Endothelial cell of umbilical vein (primary cell): ENCODE data around the gene TRNP1. TPM values are rescaled to one million over a fixed set of nuclear protein-coding genes. Genes with fewer than 3 reads are reported as not detected.

Source experiments
- BruUV-seq: library from RNA; stranded (reverse); fragments of 400-500 nt; replicated peaks from 2 replicates; lab custom pipeline; 2021; lab: Mats Ljungman, UMichigan
- CTCF ChIA-PET: fragments of 300-600, 350-600 bp; sonication (Branson Sonifier 250); formaldehyde crosslinking; loops from one replicate; lab custom pipeline; 2021; ENCODE audit warnings: antibody characterized with exemption, inconsistent platforms; lab: Charles Lee
- POLR2A ChIA-PET: fragments of 300-600, 350-600 bp; sonication (Branson Sonifier 250); formaldehyde crosslinking; loops from one replicate; lab custom pipeline; 2021; ENCODE audit warnings: antibody characterized with exemption, inconsistent platforms; lab: Charles Lee
- DNase-seq: peaks from one replicate; pipeline ENCODE4 v3.0.0-alpha.2; 2011; ENCODE audit warnings: low read depth, low spot score
- FAIRE-seq: peaks from 2 replicates; lab custom pipeline; 2011; peaks lifted over from hg19 to GRCh38; lab: Jason Lieb, UNC
- H2AFZ ChIP-seq: 2 replicates; pipeline ENCODE4 v1.6.0; 2012; ENCODE audit warnings: low read depth, low read length, control low read depth, inconsistent platforms
- H3K27ac ChIP-seq: 2 replicates; pipeline ENCODE4 v1.5.1; 2011; ENCODE audit warnings: low read depth, mild to moderate bottlenecking, control low read depth, low read length, moderate library complexity; ENCODE audit not compliant: insufficient read depth
- H3K27me3 ChIP-seq, 2 experiments: 2 replicates each; pipeline versions ENCODE4 v1.6.0 to v1.6.1; 2011; ENCODE audit warnings: low read length in 2 of 2, mixed read lengths in 1 of 2; ENCODE audit not compliant: control insufficient read depth in 2 of 2, insufficient read depth in 2 of 2
- H3K36me3 ChIP-seq, 2 experiments: 2 replicates in 1 of 2; 3 replicates in 1 of 2; pipeline ENCODE4 v1.5.1; 2011; ENCODE audit warnings: low read length in 2 of 2, mild to moderate bottlenecking in 1 of 2, moderate library complexity in 1 of 2; ENCODE audit not compliant: control insufficient read depth in 2 of 2, insufficient read depth in 2 of 2; ENCODE audit errors: extremely low read depth in 1 of 2
- H3K4me1 ChIP-seq: 3 replicates; pipeline ENCODE4 v1.5.1; 2011; ENCODE audit warnings: mild to moderate bottlenecking, low read length; ENCODE audit not compliant: control insufficient read depth, insufficient read depth; ENCODE audit errors: extremely low read depth
- H3K4me2 ChIP-seq: 2 replicates; pipeline ENCODE4 v1.6.1; 2011; ENCODE audit warnings: low read length, control low read depth, mixed read lengths; ENCODE audit not compliant: insufficient read depth
- H3K4me3 ChIP-seq, 3 experiments: fragments of 200-600 bp in 1 of 3; sonication (generic), shearing (Covaris generic) in 1 of 3; replicated peaks in 1 of 3; 2 replicates each; pipeline ENCODE4 v1.5.1; 2011 to 2016; ENCODE audit warnings: control low read depth in 3 of 3, low read length in 3 of 3, mild to moderate bottlenecking in 2 of 3, inconsistent platforms in 1 of 3, low read depth in 1 of 3, moderate library complexity in 1 of 3; ENCODE audit not compliant: insufficient read depth in 1 of 3
- H3K79me2 ChIP-seq: 2 replicates; pipeline ENCODE4 v1.6.0; 2012; ENCODE audit warnings: low read length, inconsistent platforms; ENCODE audit not compliant: control insufficient read depth, insufficient read depth
- H3K9ac ChIP-seq: replicated peaks from 2 replicates; pipeline ENCODE3; 2011; ENCODE audit warnings: low read length, control low read depth; ENCODE audit not compliant: insufficient read depth; ENCODE audit errors: extremely low read depth
- H3K9me1 ChIP-seq: replicated peaks from 3 replicates; pipeline ENCODE4 v1.6.0; 2011; ENCODE audit warnings: mild to moderate bottlenecking, low read length; ENCODE audit not compliant: control insufficient read depth, insufficient read depth; ENCODE audit errors: extremely low read depth
- H3K9me3 ChIP-seq: replicated peaks from 2 replicates; pipeline ENCODE4 v1.5.1; 2012; ENCODE audit warnings: low read length, inconsistent platforms; ENCODE audit not compliant: control insufficient read depth, insufficient read depth
- H4K20me1 ChIP-seq: replicated peaks from 2 replicates; pipeline ENCODE3; 2011; ENCODE audit warnings: mild to moderate bottlenecking, low read length; ENCODE audit not compliant: control insufficient read depth, insufficient read depth; ENCODE audit errors: extremely low read depth
- CTCF ChIP-seq, 2 donors: IDR thresholded peaks; 1 replicate in 1 of 2; 2 replicates in 1 of 2; pipeline ENCODE4 v1.5.1; 2011; ENCODE audit warnings: low read length in 2 of 2, mild to moderate bottlenecking in 2 of 2, moderate library complexity in 2 of 2, control low read depth in 1 of 2, inconsistent platforms in 1 of 2, low read depth in 1 of 2; ENCODE audit not compliant: insufficient read depth in 1 of 2; ENCODE audit errors: extremely low read depth in 1 of 2
- EZH2 ChIP-seq: IDR thresholded peaks from 2 replicates; pipeline ENCODE4 v1.6.1; 2012; ENCODE audit warnings: borderline replicate concordance, low read depth, mild to moderate bottlenecking, moderate library complexity, low read length, inconsistent platforms; ENCODE audit not compliant: severe bottlenecking
- FOS ChIP-seq: IDR thresholded peaks from 2 replicates; pipeline ENCODE4 v1.6.1; 2011; ENCODE audit warnings: mild to moderate bottlenecking, low read length, moderate library complexity, borderline replicate concordance; ENCODE audit not compliant: insufficient read depth
- GATA2 ChIP-seq: IDR thresholded peaks from 2 replicates; pipeline ENCODE4 v1.7.0; 2011; ENCODE audit warnings: low read depth, mild to moderate bottlenecking, moderate library complexity, mixed read lengths, low read length; ENCODE audit not compliant: insufficient read length, insufficient read depth
- JUN ChIP-seq: IDR thresholded peaks from 2 replicates; pipeline ENCODE4 v1.6.1; 2011; ENCODE audit warnings: borderline replicate concordance, low read depth; ENCODE audit not compliant: insufficient read length, insufficient read depth
- MAX ChIP-seq: IDR thresholded peaks from 2 replicates; pipeline ENCODE4 v1.6.1; 2011; ENCODE audit not compliant: insufficient read depth, insufficient read length
- MYC ChIP-seq: IDR thresholded peaks from one replicate; pipeline ENCODE4 v1.6.1; 2011; ENCODE audit warnings: mild to moderate bottlenecking, low read depth, low read length
- POLR2A ChIP-seq: IDR thresholded peaks from 2 replicates; pipeline ENCODE4 v1.6.1; 2012; ENCODE audit warnings: low read depth, mild to moderate bottlenecking, control low read depth, low read length
- POLR2AphosphoS5 ChIP-seq: IDR thresholded peaks from 2 replicates; pipeline ENCODE4 v1.6.1; 2012; ENCODE audit warnings: low read depth, mild to moderate bottlenecking, control low read depth, low read length, moderate library complexity; ENCODE audit not compliant: insufficient read depth
- dilution Hi-C: fragments of 300-500 bp; cut with MboI; formaldehyde crosslinking; loops from one replicate; pipeline ENCODE4 v1.15.0; 2019; ENCODE audit warnings: low sequenced_read_pairs; ENCODE audit not compliant: extremely low pct_ligation_motif_present
- intact Hi-C: fragments of 100-400 bp; cut with micrococcal nuclease; formaldehyde crosslinking; loops from one replicate; pipeline ENCODE4 v1.10.0; 2022
- polyA plus RNA-seq, 4 experiments: library from polyadenylated mRNA; depleted of rRNA in 3 of 4; stranded (reverse) in 3 of 4; unstranded in 1 of 4; fragments of >200 nt; gene quantifications; 2 replicates each; pipeline versions ENCODE4 v1.2.1 to v1.2.3, GENCODE V29; 2011 to 2012; ENCODE audit warnings: missing spikeins in 1 of 4
- total RNA-seq: library from RNA; stranded (reverse); gene quantifications from 2 replicates; pipeline ENCODE4 v1.2.3, GENCODE V29; 2021

Gene TRNP1
- total and polyA plus RNA-seq, 2 donors (not counting 3 experiments of a cell fraction or from before 2014, with no cell fraction given): 5.9 to 20.5 TPM

- Histone ChIP-seq H3K9me1 (no peaks in the 10 kb centered on the region), H3K9ac (no peak overlapping the region), H3K27me3 (no peaks in the 10 kb centered on the region), H2AFZ (no peak overlapping the region), H3K36me3 (peaks cover 14 to 41% of the 10 kb centered on the region in 2 experiments), H3K27ac (no peak overlapping the region), H4K20me1 (no peaks in the 10 kb centered on the region), H3K4me3 (no peak overlapping the region), H3K4me1 (peaks cover 5% of the 10 kb centered on the region), H3K4me2 (no peak overlapping the region), H3K79me2 (no peaks in the 10 kb centered on the region), H3K9me3 (no peaks in the 10 kb centered on the region)
- intact Hi-C loops (no loop called here), dilution Hi-C loops (no loop called here)
- TF ChIP-seq POLR2AphosphoS5 (no peak), GATA2 (no peak), POLR2A (no peak), JUN (no peak), CTCF (IDR thresholded peaks at IDR 0.05; ENCODE audit: extremely low read depth in 1 of 2, insufficient read depth in 1 of 2, low read depth in 1 of 2, low read length in 2 of 2) (no peak), MAX (no peak), MYC (no peak), FOS (no peak), EZH2 (no peak)
- DNase-seq (no peak), FAIRE-seq (no peak)
- BruUV-seq: no TSS peak
- ChIA-PET POLR2A (no interaction called here), CTCF (no interaction called here)
Observed at GRCh38 chr1:26945138-26945537, 48.4 kb upstream of the TRNP1 start.
